ENCODE results near the gene RFC3.
"Not testable (repeated sequence)": the region's sequence is repeated elsewhere in the genome, so short reads cannot be mapped to it uniquely, and the experiment has no call there.

The RFC3 gene

DNA sequence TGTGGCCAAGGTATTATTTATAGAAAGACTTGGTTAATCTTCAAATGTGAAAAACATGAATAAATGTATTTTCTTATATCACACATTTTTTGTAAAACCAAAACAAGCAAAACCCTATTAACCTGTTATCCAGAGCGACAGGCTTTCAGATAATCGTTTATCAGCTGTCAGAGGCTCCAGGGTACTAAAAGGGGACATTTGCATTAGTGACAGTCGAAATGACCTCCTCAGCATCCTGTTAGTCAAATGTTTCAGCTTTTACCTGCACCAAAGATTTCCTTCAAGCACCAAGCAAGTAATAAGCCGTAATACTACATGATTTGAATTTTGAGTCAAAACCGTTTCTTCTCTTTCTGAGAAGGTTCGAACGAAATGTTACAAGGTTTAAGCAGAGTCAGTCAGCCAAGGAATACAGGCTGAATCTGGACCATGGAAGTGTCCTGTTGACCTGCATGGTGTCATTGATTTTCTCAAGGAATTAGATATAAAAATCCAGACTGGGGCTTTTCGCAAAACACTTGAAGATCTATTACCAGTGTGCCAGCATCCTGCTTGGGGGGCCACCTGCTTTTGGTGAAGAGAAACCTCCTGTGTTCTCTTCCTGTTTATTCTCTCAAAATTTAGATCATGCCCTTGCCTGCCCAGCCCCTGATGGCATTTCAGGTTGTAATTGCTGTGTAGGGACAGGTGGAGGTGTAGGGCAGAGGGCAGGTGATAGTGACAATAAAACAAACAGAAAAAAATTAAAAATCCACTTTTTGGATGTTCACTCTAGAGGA lies 11.3 kb upstream of the RFC3 start:
- peak; percentile 94 for FAIRE-seq
- TF ChIP-seq TAF1 (IDR thresholded peaks at IDR 0.05; ENCODE audit: low read depth, low read length) (no peak), POU2F2 (IDR thresholded peaks at IDR 0.05; ENCODE audit: low read depth, low read length) (no peak), POLR2AphosphoS5 (IDR thresholded peaks at IDR 0.05; ENCODE audit: low read depth, low read length) (no peak), PAX5 (IDR thresholded peaks at IDR 0.05; ENCODE audit: insufficient read depth, low read length, severe bottlenecking) (no peak), SPI1 (IDR thresholded peaks at IDR 0.05; ENCODE audit: low read depth, low read length) (no peak), POLR2A (IDR thresholded peaks at IDR 0.05; ENCODE audit: low read depth, low read length) (no peak)
- no peak for DNase-seq (ENCODE audit: insufficient read length, low spot score)

DNA sequence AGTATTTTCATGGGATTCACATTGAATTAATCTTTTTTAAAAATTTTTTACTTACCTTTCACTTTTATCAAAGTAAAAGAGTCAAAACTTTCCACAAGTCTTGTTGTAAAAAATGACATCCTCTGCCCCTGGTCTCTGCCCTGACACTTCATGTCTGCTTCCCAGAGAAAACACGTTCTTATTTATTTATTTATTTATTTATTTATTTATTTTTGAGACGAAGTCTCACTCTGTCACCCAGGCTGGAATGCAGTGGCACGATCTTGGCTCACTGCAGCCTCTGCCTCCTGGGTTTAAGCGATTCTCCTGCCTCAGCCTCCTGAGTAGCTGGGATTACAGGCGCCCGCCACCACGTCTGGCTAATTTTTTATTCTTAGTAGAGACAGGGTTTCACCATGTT lies 5.1 kb upstream of the RFC3 start:
- FAIRE-seq, result not testable (repeated sequence)

DNA sequence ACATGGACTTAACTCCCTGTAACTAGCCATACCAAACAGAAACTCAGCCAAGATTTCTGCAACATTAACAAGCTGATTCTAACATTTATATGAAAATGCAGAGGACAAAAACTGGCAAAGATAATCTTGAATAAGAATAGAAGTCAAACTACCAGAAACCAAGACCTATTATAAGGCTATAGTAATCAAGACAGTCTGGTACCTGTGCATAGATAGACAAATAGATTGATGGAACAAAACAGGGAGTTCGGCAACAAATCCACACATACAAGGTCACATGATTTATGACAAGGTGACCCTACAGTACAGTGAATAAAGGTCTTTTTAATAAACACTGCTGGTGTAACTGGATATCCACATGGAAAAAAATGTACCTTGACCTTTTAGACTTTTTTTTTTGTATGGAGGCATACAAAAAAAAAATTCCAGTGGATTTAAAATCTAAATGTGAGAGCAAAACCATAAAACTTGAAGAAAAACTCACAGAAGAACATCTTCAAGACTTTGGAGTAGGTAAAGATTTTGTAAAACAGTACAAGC lies 2.9 kb upstream of the RFC3 start:
- no peak for DNase-seq (ENCODE audit: insufficient read length, low spot score)
- FAIRE-seq, result no peak

More for the DNA sequence above, 5.1 kb upstream of the RFC3 start:
- DNase-seq (ENCODE audit: insufficient read length, low spot score), result not testable (repeated sequence)

DNA sequence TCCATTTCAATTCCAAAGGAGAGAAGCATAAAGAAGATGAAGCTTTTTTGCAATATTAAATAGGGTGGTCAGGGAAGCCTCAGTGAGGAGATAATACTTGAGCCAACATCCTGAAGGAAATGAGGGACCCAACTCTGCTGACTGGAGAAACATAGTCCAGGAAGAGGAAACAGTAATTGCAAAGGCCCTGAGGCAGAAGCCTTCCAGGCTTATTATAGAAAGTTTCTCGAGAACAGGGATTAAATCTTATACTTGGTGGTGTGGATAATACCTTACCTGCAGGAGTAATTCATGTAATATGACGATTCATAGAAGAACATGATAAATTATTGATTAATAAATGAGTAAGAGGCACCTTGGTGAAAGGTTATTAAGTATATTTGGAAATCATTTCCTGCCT lies 1.0 kb upstream of the RFC3 start:
- no peak for FAIRE-seq
- no peak for DNase-seq (ENCODE audit: insufficient read length, low spot score)
- TF ChIP-seq SPI1 (IDR thresholded peaks at IDR 0.05; ENCODE audit: low read depth, low read length) (no peak), POLR2A (IDR thresholded peaks at IDR 0.05; ENCODE audit: low read depth, low read length) (no peak)

More for the DNA sequence above, 2.9 kb upstream of the RFC3 start:
- no peak for TF ChIP-seq POU2F2 (IDR thresholded peaks at IDR 0.05; ENCODE audit: low read depth, low read length)
- no peak for TF ChIP-seq SPI1 (IDR thresholded peaks at IDR 0.05; ENCODE audit: low read depth, low read length)
- TF ChIP-seq POLR2AphosphoS5 (IDR thresholded peaks at IDR 0.05; ENCODE audit: low read depth, low read length), result no peak
- TF ChIP-seq POLR2A (IDR thresholded peaks at IDR 0.05; ENCODE audit: low read depth, low read length), result no peak
- no peak for TF ChIP-seq PAX5 (IDR thresholded peaks at IDR 0.05; ENCODE audit: insufficient read depth, low read length, severe bottlenecking)
- TF ChIP-seq TAF1 (IDR thresholded peaks at IDR 0.05; ENCODE audit: low read depth, low read length), result no peak

DNA sequence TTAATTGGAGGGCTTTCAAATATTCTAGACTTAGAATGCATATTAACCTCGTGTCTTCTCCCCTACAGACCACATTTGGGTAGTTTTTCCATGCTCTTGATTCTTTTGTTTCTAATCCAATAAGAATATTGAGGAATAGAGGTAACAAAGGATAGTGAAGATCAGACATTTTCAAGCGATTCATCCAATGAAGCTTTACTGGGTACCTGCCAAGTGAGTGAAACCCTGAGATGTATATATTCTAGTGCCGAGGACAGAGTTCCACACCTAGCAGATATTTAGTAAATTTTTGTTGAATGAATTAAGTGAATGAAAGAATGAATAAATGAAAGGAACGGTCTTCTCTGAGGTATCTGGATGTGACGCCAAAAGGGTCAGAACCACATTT lies 442 bp upstream of the RFC3 start:
- DNase-seq (ENCODE audit: insufficient read length, low spot score), result no peak
- FAIRE-seq, result no peak
- TF ChIP-seq TAF1 (IDR thresholded peaks at IDR 0.05; ENCODE audit: low read depth, low read length) (no peak), PAX5 (IDR thresholded peaks at IDR 0.05; ENCODE audit: insufficient read depth, low read length, severe bottlenecking) (no peak), POLR2AphosphoS5 (IDR thresholded peaks at IDR 0.05; ENCODE audit: low read depth, low read length) (no peak), POU2F2 (IDR thresholded peaks at IDR 0.05; ENCODE audit: low read depth, low read length) (no peak), POLR2A (IDR thresholded peaks at IDR 0.05; ENCODE audit: low read depth, low read length) (no peak)

DNA sequence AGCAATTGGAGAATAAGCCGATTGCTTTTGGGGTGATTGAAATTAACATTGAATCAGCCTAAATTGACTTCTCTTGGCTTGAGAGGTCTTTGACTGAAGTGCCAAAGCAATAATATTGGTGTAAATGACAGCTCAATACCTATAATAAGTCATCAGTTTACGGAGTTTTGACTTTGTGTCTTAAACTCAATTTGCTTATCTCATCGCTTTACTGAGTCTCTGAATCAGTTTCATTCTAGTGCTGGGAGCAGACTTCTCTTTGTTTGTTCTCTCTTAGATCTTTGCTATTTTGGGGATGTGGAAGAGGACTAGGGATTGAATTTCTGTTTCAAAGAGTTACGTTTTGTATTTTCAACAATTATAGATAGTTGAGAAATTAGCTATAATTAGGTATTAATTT lies 7.1 kb downstream of the RFC3 start:
- DNase-seq (ENCODE audit: insufficient read length, low spot score) (no peak), FAIRE-seq (no peak)
- TF ChIP-seq PAX5 (IDR thresholded peaks at IDR 0.05; ENCODE audit: insufficient read depth, low read length, severe bottlenecking), result no peak
- TF ChIP-seq POLR2AphosphoS5 (IDR thresholded peaks at IDR 0.05; ENCODE audit: low read depth, low read length), result no peak
- TF ChIP-seq TAF1 (IDR thresholded peaks at IDR 0.05; ENCODE audit: low read depth, low read length), result no peak
- no peak for TF ChIP-seq POU2F2 (IDR thresholded peaks at IDR 0.05; ENCODE audit: low read depth, low read length)
- no peak for TF ChIP-seq SPI1 (IDR thresholded peaks at IDR 0.05; ENCODE audit: low read depth, low read length)
- TF ChIP-seq POLR2A (IDR thresholded peaks at IDR 0.05; ENCODE audit: low read depth, low read length), result no peak

DNA sequence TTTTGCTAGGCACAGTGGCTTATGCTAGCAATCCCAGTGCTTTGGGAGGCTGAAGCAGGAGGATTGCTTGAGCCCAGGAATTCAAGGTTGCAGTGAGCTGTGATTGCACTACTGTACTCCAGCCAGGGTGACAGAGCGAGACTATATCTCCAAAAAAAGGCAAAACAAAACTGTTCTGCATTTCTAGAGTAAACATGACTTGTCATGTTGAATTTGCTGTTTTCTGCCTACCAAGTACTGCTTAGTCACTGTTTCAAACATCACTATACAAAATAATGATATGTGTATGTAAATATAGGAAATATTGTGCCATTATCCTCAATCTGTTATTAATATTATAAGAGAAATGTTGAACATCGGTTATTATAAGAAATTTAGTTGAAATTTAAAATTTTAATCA lies 9.2 kb downstream of the RFC3 start:
- DNase-seq (ENCODE audit: insufficient read length, low spot score), result no peak
- TF ChIP-seq TAF1 (IDR thresholded peaks at IDR 0.05; ENCODE audit: low read depth, low read length) (no peak), POU2F2 (IDR thresholded peaks at IDR 0.05; ENCODE audit: low read depth, low read length) (no peak), PAX5 (IDR thresholded peaks at IDR 0.05; ENCODE audit: insufficient read depth, low read length, severe bottlenecking) (no peak), POLR2A (IDR thresholded peaks at IDR 0.05; ENCODE audit: low read depth, low read length) (no peak), POLR2AphosphoS5 (IDR thresholded peaks at IDR 0.05; ENCODE audit: low read depth, low read length) (no peak), SPI1 (IDR thresholded peaks at IDR 0.05; ENCODE audit: low read depth, low read length) (no peak)
- no peak for FAIRE-seq

DNA sequence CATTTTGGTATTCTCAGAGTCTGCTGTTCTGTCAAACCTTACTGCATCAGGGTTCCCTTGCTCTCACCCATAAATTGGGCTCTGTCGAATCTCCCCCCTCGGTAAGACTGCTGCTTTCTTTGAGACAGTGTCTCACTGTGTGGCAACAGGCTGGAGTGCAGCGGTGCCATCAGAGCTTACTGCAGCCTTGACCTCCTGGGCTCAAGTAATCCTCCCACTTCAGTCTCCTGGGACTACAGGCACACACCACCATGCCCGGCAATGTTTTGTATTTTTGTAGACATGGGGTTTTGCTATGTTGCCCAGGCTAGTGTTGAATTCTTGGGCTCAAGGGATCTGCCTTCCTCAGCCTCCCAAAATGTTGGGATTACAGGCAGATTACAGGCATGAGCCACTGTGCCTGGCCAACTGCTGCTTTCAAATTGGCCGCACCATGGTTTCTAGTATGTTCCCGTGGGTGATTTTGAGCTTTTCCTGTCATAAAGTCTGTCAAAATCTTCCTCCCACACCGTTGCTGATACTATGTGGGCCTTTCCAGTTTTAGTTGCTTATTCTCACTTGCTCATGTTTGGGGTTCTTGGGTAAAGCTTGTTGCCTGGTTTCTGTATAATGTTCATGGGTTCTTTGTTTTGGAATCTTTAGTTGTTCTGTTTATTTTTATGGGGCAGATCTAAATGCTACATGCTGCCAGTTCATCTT lies 10.6 kb downstream of the RFC3 start:
- no peak for TF ChIP-seq PAX5 (IDR thresholded peaks at IDR 0.05; ENCODE audit: insufficient read depth, low read length, severe bottlenecking)
- TF ChIP-seq SPI1 (IDR thresholded peaks at IDR 0.05; ENCODE audit: low read depth, low read length), result no peak
- no peak for TF ChIP-seq POLR2A (IDR thresholded peaks at IDR 0.05; ENCODE audit: low read depth, low read length)
- TF ChIP-seq TAF1 (IDR thresholded peaks at IDR 0.05; ENCODE audit: low read depth, low read length), result no peak
- TF ChIP-seq POU2F2 (IDR thresholded peaks at IDR 0.05; ENCODE audit: low read depth, low read length), result no peak
- TF ChIP-seq POLR2AphosphoS5 (IDR thresholded peaks at IDR 0.05; ENCODE audit: low read depth, low read length), result no peak
- FAIRE-seq (peak; percentile 81), DNase-seq (ENCODE audit: insufficient read length, low spot score) (no peak)

DNA sequence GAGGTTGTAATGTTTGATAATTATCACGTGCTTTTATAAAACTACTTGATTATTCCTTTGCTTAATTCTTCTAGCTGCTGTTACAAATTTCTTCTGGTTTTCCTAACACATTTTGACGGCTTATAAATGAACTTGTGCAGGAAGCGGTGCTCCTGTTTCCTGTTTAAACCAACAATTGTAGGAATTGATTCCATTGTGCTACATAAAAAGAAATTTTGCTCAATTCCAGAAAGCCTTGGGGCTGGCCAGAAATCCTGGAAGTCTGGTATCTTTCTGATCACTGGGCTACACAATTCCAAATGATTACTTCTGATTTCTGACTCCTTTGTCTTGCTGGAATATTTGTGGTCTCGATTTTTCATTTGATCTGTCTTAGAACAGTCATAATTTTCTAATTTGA lies 14.9 kb downstream of the RFC3 start:
- DNase-seq (ENCODE audit: insufficient read length, low spot score), result no peak
- no peak for FAIRE-seq

DNA sequence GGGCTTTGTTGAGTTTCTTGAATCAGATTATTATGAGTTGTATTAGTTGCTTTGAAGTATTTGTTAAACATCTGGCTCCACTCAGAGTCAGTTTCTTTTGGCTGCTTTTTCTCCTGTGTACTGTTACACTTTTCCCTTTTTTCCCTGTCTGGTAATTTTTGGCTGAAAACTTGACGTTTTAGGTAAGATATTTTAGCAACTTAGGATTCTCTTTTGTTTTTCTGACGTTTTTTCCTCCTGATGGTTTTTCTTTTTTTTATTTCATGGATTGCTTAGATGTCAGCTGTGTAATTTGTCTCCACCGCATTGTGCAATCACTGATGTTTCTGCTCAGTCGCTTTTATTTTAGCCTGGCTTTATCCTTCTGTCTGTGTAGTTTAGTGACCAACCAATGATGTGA lies 20.7 kb downstream of the RFC3 start:
- no peak for TF ChIP-seq TAF1 (IDR thresholded peaks at IDR 0.05; ENCODE audit: low read depth, low read length)
- no peak for TF ChIP-seq SPI1 (IDR thresholded peaks at IDR 0.05; ENCODE audit: low read depth, low read length)
- no peak for TF ChIP-seq POU2F2 (IDR thresholded peaks at IDR 0.05; ENCODE audit: low read depth, low read length)
- TF ChIP-seq POLR2A (IDR thresholded peaks at IDR 0.05; ENCODE audit: low read depth, low read length), result no peak
- no peak for TF ChIP-seq POLR2AphosphoS5 (IDR thresholded peaks at IDR 0.05; ENCODE audit: low read depth, low read length)
- no peak for TF ChIP-seq PAX5 (IDR thresholded peaks at IDR 0.05; ENCODE audit: insufficient read depth, low read length, severe bottlenecking)
- DNase-seq (ENCODE audit: insufficient read length, low spot score) (no peak), FAIRE-seq (no peak)

More for the DNA sequence above, 14.9 kb downstream of the RFC3 start:
- no peak for TF ChIP-seq POLR2A (IDR thresholded peaks at IDR 0.05; ENCODE audit: low read depth, low read length)
